Calu3 (cell line): ENCODE data around the gene HPSE2. TPM values are rescaled to one million over a fixed set of nuclear protein-coding genes. Genes with fewer than 3 reads are reported as not detected.

Experiments used
- BruUV-seq: library from RNA; stranded (reverse); fragments of 400-500 nt; replicated peaks from 2 replicates; lab custom pipeline; 2021; lab: Mats Ljungman, UMichigan
- CTCF ChIA-PET: fragments of 300-600 bp; sonication (Branson Sonifier 250); formaldehyde crosslinking; loops from one replicate; lab custom pipeline; 2022; ENCODE audit warnings: antibody characterized with exemption; lab: Charles Lee
- DNase-seq: peaks from one replicate; pipeline ENCODE4 v3.0.0; 2022
- H3K27ac Mint-ChIP-seq: one replicate; pipeline ENCODE4 v1.8.0; 2022; ENCODE audit warnings: mixed read lengths; ENCODE audit not compliant: unreplicated experiment
- H3K27me3 Mint-ChIP-seq: one replicate; pipeline ENCODE4 v1.8.0; 2022; ENCODE audit warnings: mixed read lengths; ENCODE audit not compliant: unreplicated experiment
- H3K36me3 Mint-ChIP-seq: one replicate; pipeline ENCODE4 v1.8.0; 2022; ENCODE audit warnings: mild to moderate bottlenecking, moderate library complexity, mixed read lengths; ENCODE audit not compliant: insufficient read depth, unreplicated experiment
- H3K4me1 Mint-ChIP-seq: one replicate; pipeline ENCODE4 v1.8.0; 2022; ENCODE audit warnings: mild to moderate bottlenecking, low read depth, mixed read lengths; ENCODE audit not compliant: unreplicated experiment
- H3K4me3 Mint-ChIP-seq: one replicate; pipeline ENCODE4 v1.8.0; 2022; ENCODE audit warnings: mild to moderate bottlenecking, low read depth, moderate library complexity, mixed read lengths; ENCODE audit not compliant: unreplicated experiment
- H3K9me3 Mint-ChIP-seq: one replicate; pipeline ENCODE4 v1.8.0; 2022; ENCODE audit warnings: low read depth, mixed read lengths; ENCODE audit not compliant: unreplicated experiment
- intact Hi-C: fragments of 100-400 bp; cut with micrococcal nuclease; formaldehyde crosslinking; loops from one replicate; pipeline ENCODE4 v1.10.0; 2022; ENCODE audit not compliant: unreplicated experiment
- total RNA-seq: library from RNA; stranded (reverse); gene quantifications from 2 replicates; pipeline ENCODE4 v1.2.3, GENCODE V29; 2022
- TF ChIP-seq, protein P1 (sequence below): fragments of 200-600 bp; IDR thresholded peaks from one replicate; pipeline ENCODE4 v1.8.0; 2022; ENCODE audit warnings: antibody characterized with exemption; ENCODE audit not compliant: unreplicated experiment

The HPSE2 gene
- total RNA-seq, 1 experiment from 2014 or later = not detected

DNA sequence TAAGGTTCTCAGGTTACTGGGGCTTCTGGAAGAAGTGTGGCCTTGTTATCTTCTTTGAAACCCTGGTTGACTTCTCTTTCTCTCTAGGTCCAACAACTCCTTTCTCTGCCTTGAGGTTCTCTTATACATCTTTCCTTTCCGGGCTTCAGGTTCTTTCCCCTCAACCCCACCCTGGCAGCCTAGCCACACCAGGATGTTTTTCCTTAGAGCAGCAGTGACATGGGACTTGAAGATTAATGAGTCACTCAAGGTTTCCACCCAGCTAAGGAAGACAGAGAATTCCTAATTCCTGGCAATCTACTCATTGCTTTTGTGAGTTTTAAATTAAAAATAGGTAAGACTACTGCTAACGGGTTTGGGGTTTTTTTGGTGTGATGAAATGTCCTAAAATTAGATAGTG is 667.1 kb downstream of the HPSE2 start:
- intact Hi-C loops = no loop called here
- TF ChIP-seq, protein P1, sequence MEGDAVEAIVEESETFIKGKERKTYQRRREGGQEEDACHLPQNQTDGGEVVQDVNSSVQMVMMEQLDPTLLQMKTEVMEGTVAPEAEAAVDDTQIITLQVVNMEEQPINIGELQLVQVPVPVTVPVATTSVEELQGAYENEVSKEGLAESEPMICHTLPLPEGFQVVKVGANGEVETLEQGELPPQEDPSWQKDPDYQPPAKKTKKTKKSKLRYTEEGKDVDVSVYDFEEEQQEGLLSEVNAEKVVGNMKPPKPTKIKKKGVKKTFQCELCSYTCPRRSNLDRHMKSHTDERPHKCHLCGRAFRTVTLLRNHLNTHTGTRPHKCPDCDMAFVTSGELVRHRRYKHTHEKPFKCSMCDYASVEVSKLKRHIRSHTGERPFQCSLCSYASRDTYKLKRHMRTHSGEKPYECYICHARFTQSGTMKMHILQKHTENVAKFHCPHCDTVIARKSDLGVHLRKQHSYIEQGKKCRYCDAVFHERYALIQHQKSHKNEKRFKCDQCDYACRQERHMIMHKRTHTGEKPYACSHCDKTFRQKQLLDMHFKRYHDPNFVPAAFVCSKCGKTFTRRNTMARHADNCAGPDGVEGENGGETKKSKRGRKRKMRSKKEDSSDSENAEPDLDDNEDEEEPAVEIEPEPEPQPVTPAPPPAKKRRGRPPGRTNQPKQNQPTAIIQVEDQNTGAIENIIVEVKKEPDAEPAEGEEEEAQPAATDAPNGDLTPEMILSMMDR = no peak
- Mint-ChIP-seq H3K4me3 (no peak overlapping the region), H3K9me3 (no peaks in the 10 kb centered on the region), H3K27me3 (peaks cover 17% of the 10 kb centered on the region), H3K27ac (no peak overlapping the region), H3K4me1 (no peaks in the 10 kb centered on the region), H3K36me3 (no peaks in the 10 kb centered on the region)
- DNase-seq = no peak
- CTCF ChIA-PET = no interaction called here
- no TSS peak for BruUV-seq

DNA sequence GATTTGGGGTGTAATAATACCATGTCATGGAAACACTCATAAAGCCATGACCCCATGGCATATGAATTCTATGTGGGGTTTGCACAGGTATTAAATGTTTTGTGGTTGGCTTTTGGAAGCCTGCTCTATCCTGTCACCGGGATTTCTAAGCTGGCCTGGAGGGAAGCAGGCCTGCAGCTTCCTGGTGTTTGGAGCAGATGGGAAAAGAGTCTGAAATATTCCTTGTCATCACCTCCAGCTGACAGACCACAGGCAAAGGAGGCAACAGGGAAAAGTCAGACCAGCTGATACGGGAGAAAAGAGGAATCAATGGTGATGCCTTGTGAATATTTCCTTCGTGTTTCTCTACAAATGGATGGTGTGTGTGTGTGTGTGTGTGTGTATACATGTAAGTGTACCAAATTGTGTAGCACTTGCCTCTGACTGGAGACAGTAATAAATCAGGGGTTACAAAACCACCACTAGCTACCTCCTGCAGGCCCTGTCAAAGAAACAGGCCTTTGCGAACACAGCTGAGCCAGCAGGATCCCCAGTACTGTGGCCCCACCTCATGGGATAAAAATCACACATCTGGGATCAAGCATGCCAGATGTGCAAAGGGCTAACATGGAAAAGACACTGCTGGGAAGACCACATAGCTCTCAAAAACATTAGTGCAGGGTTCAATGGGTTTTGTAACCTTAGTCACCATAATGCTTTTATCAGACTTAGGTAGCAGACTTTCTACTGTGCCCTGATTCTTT is 668.1 kb downstream of the HPSE2 start:
- H3K4me3 Mint-ChIP-seq = no peak overlapping the region
- no peak for DNase-seq
- H3K4me1 Mint-ChIP-seq = no peaks in the 10 kb centered on the region
- CTCF ChIA-PET = no interaction called here
- BruUV-seq = no TSS peak
- H3K27me3 Mint-ChIP-seq = peaks cover 17% of the 10 kb centered on the region
- H3K27ac Mint-ChIP-seq = no peak overlapping the region
- H3K36me3 Mint-ChIP-seq = no peaks in the 10 kb centered on the region
- no peaks in the 10 kb centered on the region for H3K9me3 Mint-ChIP-seq
- TF ChIP-seq, protein P1 = no peak
- intact Hi-C loops = no loop called here

DNA sequence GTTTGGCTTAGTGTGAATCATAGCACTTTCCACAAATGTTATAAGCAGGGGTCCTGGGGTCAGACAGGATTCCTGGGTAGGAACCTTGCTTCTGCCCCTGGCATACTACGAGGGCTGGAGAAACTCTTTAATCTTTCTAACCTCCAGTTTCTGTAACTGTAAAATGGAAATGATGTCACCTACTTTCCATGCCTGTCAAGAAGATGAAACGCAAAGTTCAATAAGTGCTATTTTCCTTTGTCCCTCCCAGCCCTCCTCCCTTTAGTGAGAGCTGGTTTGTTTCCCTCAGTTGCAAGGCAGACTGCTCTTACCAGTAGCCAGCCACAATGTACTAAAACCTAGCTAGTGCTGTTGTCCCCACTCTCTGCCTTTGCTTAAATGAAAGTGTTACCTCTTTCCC is 671.8 kb downstream of the HPSE2 start:
- Mint-ChIP-seq H3K27me3 (no peaks in the 10 kb centered on the region), H3K4me1 (no peaks in the 10 kb centered on the region), H3K4me3 (no peak overlapping the region), H3K27ac (no peak overlapping the region), H3K9me3 (no peaks in the 10 kb centered on the region), H3K36me3 (no peaks in the 10 kb centered on the region)
- CTCF ChIA-PET = no interaction called here
- TF ChIP-seq, protein P1 = no peak
- BruUV-seq = no TSS peak
- no peak for DNase-seq
- intact Hi-C loops = no loop called here

DNA sequence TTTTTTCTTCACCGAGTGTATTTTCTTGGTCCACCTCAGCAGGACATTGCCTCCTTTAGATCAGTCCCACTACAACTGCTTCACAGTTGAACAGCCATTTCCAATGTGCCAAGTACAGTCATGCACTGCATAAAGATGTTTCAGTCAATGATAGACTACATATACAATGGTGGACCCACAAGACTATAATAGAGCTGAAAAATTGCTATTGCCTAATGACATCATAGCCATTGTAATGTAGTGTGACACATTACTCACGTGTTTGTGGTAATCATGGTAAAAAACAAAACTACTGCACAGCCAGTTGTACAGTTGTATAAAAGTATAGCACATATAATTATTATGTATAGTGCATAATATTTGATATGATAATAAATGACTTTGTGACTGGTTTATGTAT is 675.1 kb downstream of the HPSE2 start:
- DNase-seq = no peak
- Mint-ChIP-seq H3K36me3 (no peaks in the 10 kb centered on the region), H3K4me3 (no peak overlapping the region), H3K27ac (no peak overlapping the region), H3K4me1 (no peaks in the 10 kb centered on the region), H3K27me3 (peaks cover 7% of the 10 kb centered on the region), H3K9me3 (no peaks in the 10 kb centered on the region)
- BruUV-seq = no TSS peak
- CTCF ChIA-PET = no interaction called here
- TF ChIP-seq, protein P1 = no peak
- intact Hi-C loops = no loop called here
